Lower lobe of right lung (tissue), 2 donors: ENCODE measurements around the gene GATA3. TPM values are rescaled to one million over a fixed set of nuclear protein-coding genes. Genes with fewer than 3 reads are reported as not detected.

Experiments used
- ATAC-seq, 2 donors: fragments of 200-7000 bp; cut with Tn5 transposase; one replicate each; pipeline ENCODE4 v1.9.1; 2020 to 2022; ENCODE audit warnings: mild to moderate bottlenecking in 2 of 2, moderate library complexity in 2 of 2
- DNase-seq: peaks from one replicate; pipeline ENCODE4 v3.0.0-alpha.2; 2020
- H3K27ac ChIP-seq: fragments of 200-600 bp; one replicate; pipeline ENCODE4 v1.8.0; 2022
- H3K27me3 ChIP-seq: fragments of 200-600 bp; one replicate; pipeline ENCODE4 v1.8.0; 2022; ENCODE audit warnings: low read depth
- H3K36me3 ChIP-seq: fragments of 200-600 bp; one replicate; pipeline ENCODE4 v1.8.0; 2022; ENCODE audit warnings: mild to moderate bottlenecking
- H3K4me1 ChIP-seq: fragments of 200-600 bp; one replicate; pipeline ENCODE4 v1.8.0; 2022
- H3K4me3 ChIP-seq: fragments of 200-600 bp; one replicate; pipeline ENCODE4 v1.8.0; 2022; ENCODE audit warnings: mild to moderate bottlenecking
- H3K9me3 ChIP-seq: fragments of 200-600 bp; one replicate; pipeline ENCODE4 v1.8.0; 2022
- CTCF ChIP-seq: fragments of 200-600 bp; IDR thresholded peaks from one replicate; pipeline ENCODE4 v1.8.0; 2022; ENCODE audit warnings: antibody characterized with exemption, mild to moderate bottlenecking
- intact Hi-C: fragments of 100-400 bp; cut with DNase I; formaldehyde crosslinking; loops from one replicate; pipeline ENCODE4 v1.11.0; 2022
- total RNA-seq: library from RNA; stranded (reverse); fragmentation: NEBNext Ultra II Directional; extraction: Animal tissue kit (Norgen Biotek cat#: 25700); gene quantifications from one replicate; pipeline ENCODE4 v1.2.1, GENCODE V29; 2021
- donor health status: DM: no; HTN: yes; CAD: no; lungs with severe emphysema.

GATA3 gene
- total RNA-seq, 1 donor from 2014 or later = 4.6 TPM

- intact Hi-C loops = no loop called here
- H3K36me3 ChIP-seq = no peaks in the 10 kb centered on the region
- no peak overlapping the region for H3K27ac ChIP-seq
- DNase-seq (no peak), ATAC-seq (no peak)
- H3K27me3 ChIP-seq = peaks cover 14% of the 10 kb centered on the region
- no peak for TF ChIP-seq CTCF
- no peak overlapping the region for H3K4me3 ChIP-seq
- no peaks in the 10 kb centered on the region for H3K4me1 ChIP-seq
- H3K9me3 ChIP-seq = no peaks in the 10 kb centered on the region
Measured at GRCh38 chr10:8078027-8078426, 23.5 kb downstream of the GATA3 start.

GRCh38 chr10:8079126-8079525 lies 24.6 kb downstream of the GATA3 start:
- DNase-seq = no peak
- intact Hi-C loops = no loop called here

GRCh38 chr10:8084799-8085198 lies 30.3 kb downstream of the GATA3 start:
- DNase-seq (no peak), ATAC-seq (no peak)
- Histone ChIP-seq H3K36me3 (no peaks in the 10 kb centered on the region), H3K4me3 (no peak overlapping the region), H3K27ac (no peak overlapping the region), H3K9me3 (no peaks in the 10 kb centered on the region), H3K27me3 (peaks cover under 1% of the 10 kb centered on the region), H3K4me1 (no peaks in the 10 kb centered on the region)
- intact Hi-C loops = no loop called here
- TF ChIP-seq CTCF = no peak

More at GRCh38 chr10:8079126-8079525, 24.6 kb downstream of the GATA3 start:
- ATAC-seq = no peak
- Histone ChIP-seq H3K4me1 (no peaks in the 10 kb centered on the region), H3K4me3 (no peak overlapping the region), H3K9me3 (no peaks in the 10 kb centered on the region), H3K36me3 (no peaks in the 10 kb centered on the region), H3K27ac (no peak overlapping the region), H3K27me3 (peaks cover 14% of the 10 kb centered on the region)
- TF ChIP-seq CTCF = no peak

- no peaks in the 10 kb centered on the region for H3K27me3 ChIP-seq
- no peak for TF ChIP-seq CTCF
- no peak for ATAC-seq
- no peak overlapping the region for H3K4me3 ChIP-seq
- no peaks in the 10 kb centered on the region for H3K36me3 ChIP-seq
- no peaks in the 10 kb centered on the region for H3K4me1 ChIP-seq
- DNase-seq = no peak
- H3K9me3 ChIP-seq = no peaks in the 10 kb centered on the region
- H3K27ac ChIP-seq = no peak overlapping the region
- intact Hi-C loops = no loop called here
Measured at GRCh38 chr10:8085251-8085650, 30.8 kb downstream of the GATA3 start.

- ATAC-seq (no peak), DNase-seq (no peak)
- Histone ChIP-seq H3K36me3 (no peaks in the 10 kb centered on the region), H3K4me3 (no peak overlapping the region), H3K27ac (no peak overlapping the region), H3K4me1 (no peaks in the 10 kb centered on the region), H3K9me3 (no peaks in the 10 kb centered on the region), H3K27me3 (no peaks in the 10 kb centered on the region)
- intact Hi-C loops = no loop called here
- TF ChIP-seq CTCF = no peak
Measured at GRCh38 chr10:8086315-8086714, 31.8 kb downstream of the GATA3 start.

- TF ChIP-seq CTCF = no peak
- intact Hi-C loops = no loop called here
- no peaks in the 10 kb centered on the region for H3K4me1 ChIP-seq
- no peaks in the 10 kb centered on the region for H3K36me3 ChIP-seq
- no peak overlapping the region for H3K4me3 ChIP-seq
- no peak for DNase-seq
- H3K27me3 ChIP-seq = no peaks in the 10 kb centered on the region
- H3K27ac ChIP-seq = no peak overlapping the region
- no peaks in the 10 kb centered on the region for H3K9me3 ChIP-seq
- no peak for ATAC-seq
Measured at GRCh38 chr10:8088504-8088903, 34.0 kb downstream of the GATA3 start.
